Stimulated activated CD8-positive, alpha-beta memory T cell treated with anti-CD3 and anti-CD28 coated beads, Interleukin-15, amount 100 ng/mL, for 4 hours (primary cell): ENCODE data around the gene FBXO31.
"Not testable (repeated sequence)": the region's sequence is repeated elsewhere in the genome, so short reads cannot be mapped to it uniquely, and the experiment has no call there.

Source experiments
- DNase-seq, 2 donors: peaks; one replicate each; pipeline ENCODE4 v3.0.0-alpha.2; 2020; ENCODE audit warnings: low read depth in 2 of 2

FBXO31 gene

GRCh38 chr16:87344165-87344930 lies 39.2 kb downstream of the FBXO31 start:
- no peak for DNase-seq

GRCh38 chr16:87343753-87344050 lies 39.9 kb downstream of the FBXO31 start:
- DNase-seq: no peak

- DNase-seq: no peak
These were observed 40.4 kb downstream of the FBXO31 start for GRCh38 chr16:87342978-87343752.

- no peak for DNase-seq
These were observed 41.1 kb downstream of the FBXO31 start for GRCh38 chr16:87342504-87342903.

- DNase-seq: no peak
These were observed 43.4 kb downstream of the FBXO31 start for GRCh38 chr16:87340198-87340597.

- DNase-seq: not testable (repeated sequence)
These were observed 43.9 kb downstream of the FBXO31 start for GRCh38 chr16:87339724-87340105.

- DNase-seq: no peak
These were observed 44.4 kb downstream of the FBXO31 start for GRCh38 chr16:87339086-87339723.

- no peak for DNase-seq
These were observed 45.3 kb downstream of the FBXO31 start for GRCh38 chr16:87338155-87338765.

GRCh38 chr16:87337262-87337771 lies 46.3 kb downstream of the FBXO31 start:
- no peak for DNase-seq

GRCh38 chr16:87336434-87337240 lies 46.9 kb downstream of the FBXO31 start:
- DNase-seq: no peak

GRCh38 chr16:87335625-87336433 lies 47.7 kb downstream of the FBXO31 start:
- DNase-seq: no peak

- DNase-seq: no peak
These were observed 48.6 kb downstream of the FBXO31 start for GRCh38 chr16:87334651-87335624.

GRCh38 chr16:87333581-87334331 lies 49.8 kb downstream of the FBXO31 start:
- no peak for DNase-seq

- no peak for DNase-seq
These were observed 50.5 kb downstream of the FBXO31 start for GRCh38 chr16:87333101-87333500.

GRCh38 chr16:87332150-87332549 lies 51.4 kb downstream of the FBXO31 start:
- DNase-seq: no peak

- DNase-seq: no peak
These were observed 52.3 kb downstream of the FBXO31 start for GRCh38 chr16:87331241-87331801.

- DNase-seq: no peak
These were observed 52.9 kb downstream of the FBXO31 start for GRCh38 chr16:87330646-87331045.

GRCh38 chr16:87330257-87330624 lies 53.3 kb downstream of the FBXO31 start:
- DNase-seq: no peak
